Right lobe of liver (tissue), 6 donors: ENCODE measurements around the gene PRKAR1A. TPM values are rescaled to one million over a fixed set of nuclear protein-coding genes. Genes with fewer than 3 reads are reported as not detected.
A peak's percentile ranks its signal among the peaks of the same experiment; 100 is the strongest.

Experiments used
- ATAC-seq, 4 donors: fragments of 200-7000 bp; cut with Tn5 transposase; one replicate each; pipeline ENCODE4 v1.9.1; 2020; ENCODE audit warnings: mild to moderate bottlenecking in 4 of 4, moderate library complexity in 4 of 4
- DNase-seq, 3 donors: peaks; one replicate each; pipeline ENCODE4 v3.0.0-alpha.2; 2020
- H3K27ac ChIP-seq, 3 donors: fragments of 200-600 bp; one replicate each; pipeline ENCODE4 v1.8.0; 2022
- H3K27me3 ChIP-seq, 2 donors: fragments of 200-600 bp; one replicate each; pipeline ENCODE4 v1.8.0; 2022
- H3K36me3 ChIP-seq, 4 donors: fragments of 200-600 bp; sonication (generic) in 1 of 4; one replicate each; pipeline versions ENCODE4 v1.5.1 to v1.8.0; 2017 to 2022; ENCODE audit warnings: control low read depth in 1 of 4
- H3K4me1 ChIP-seq, 4 donors: fragments of 200-600 bp; sonication (generic) in 1 of 4; one replicate each; pipeline versions ENCODE4 v1.5.1 to v1.8.0; 2017 to 2022; ENCODE audit warnings: control low read depth in 1 of 4
- H3K4me3 ChIP-seq, 3 donors: fragments of 200-600 bp; one replicate each; pipeline ENCODE4 v1.8.0; 2022
- H3K9me3 ChIP-seq, 4 donors: fragments of 200-600 bp; sonication (generic) in 1 of 4; one replicate each; pipeline versions ENCODE4 v1.5.1 to v1.8.0; 2017 to 2022; ENCODE audit warnings: control low read depth in 1 of 4
- CTCF ChIP-seq, 4 donors: fragments of 200-600 bp in 3 of 4; fragments of 450-650 bp in 1 of 4; IDR thresholded peaks; one replicate each; pipeline versions ENCODE4 v1.5.1 to v1.8.0; 2016 to 2022; ENCODE audit warnings: antibody characterized with exemption in 4 of 4, mild to moderate bottlenecking in 2 of 4
- POLR2A ChIP-seq: fragments of 450-650 bp; IDR thresholded peaks from one replicate; pipeline ENCODE4 v1.6.1; 2017; ENCODE audit warnings: antibody characterized with exemption, mild to moderate bottlenecking
- WGBS: methylation state at CpG from one replicate; pipeline ENCODE4 v1.1.6; 2018; ENCODE audit warnings: low coverage, low lambda C conversion rate; ENCODE audit not compliant: insufficient coverage; ENCODE audit errors: missing lambda C conversion rate; 5-methylcytosine and 5-hydroxymethylcytosine counted together
- intact Hi-C, 2 donors: fragments of 100-400 bp; cut with DNase I; formaldehyde crosslinking; loops; one replicate each; pipeline versions ENCODE4 v1.11.2 to v1.14.1; 2022
- total RNA-seq, 6 experiments: library from RNA; depleted of rRNA in 2 of 6; stranded (reverse); fragments of >200 nt in 2 of 6; fragmentation: NEBNext Ultra II Directional in 3 of 6; extraction: Animal tissue kit (Norgen Biotek cat#: 25700) in 3 of 6; gene quantifications; one replicate each; pipeline versions ENCODE4 v1.1.0 to v1.2.4, GENCODE V29; 2016 to 2023
- donor health status: DM: no; HTN: yes; CAD: no.
- donor health status: DM: no; HTN: no; CAD: no.
- donor health status: DM: no; HTN: no; CAD: no.
- donor health status: DM: no; HTN: yes; CAD: no.
- donor health status: DM: no; HTN: yes; CAD: no.

Gene PRKAR1A
- total RNA-seq, 6 experiments from 2014 or later: 109 to 172 (median 136) TPM

- WGBS: 13% methylated on average over 5 of the region's 5 CpGs
- H3K27ac ChIP-seq: peak overlapping the region in 2 of 3 donors; percentile 54 to 89
These were observed 83.3 kb downstream of the PRKAR1A start for GRCh38 chr17:68595496-68595895.

GRCh38 chr17:68595986-68596385 lies 83.8 kb downstream of the PRKAR1A start:
- 25% methylated on average over 2 of the region's 2 CpGs for WGBS
- Histone ChIP-seq H3K36me3 (no peaks in the 10 kb centered on the region), H3K4me3 (peak overlapping the region in 2 of 3 donors; percentile 5 to 7), H3K4me1 (peaks cover 0 to 47% (median 24%) of the 10 kb centered on the region in 4 donors), H3K9me3 (no peaks in the 10 kb centered on the region), H3K27ac (peak overlapping the region; percentile 34 to 89 (median 54)), H3K27me3 (no peaks in the 10 kb centered on the region)
- intact Hi-C loops: no loop called here
- ATAC-seq: no peak
- DNase-seq: no peak
- TF ChIP-seq CTCF (IDR thresholded peaks at IDR 0.05) (no peak), POLR2A (no peak)

More at GRCh38 chr17:68595496-68595895, 83.3 kb downstream of the PRKAR1A start:
- intact Hi-C loops: no loop called here
- TF ChIP-seq CTCF (IDR thresholded peaks at IDR 0.05) (no peak), POLR2A (no peak)
- Histone ChIP-seq H3K4me3 (peak overlapping the region in 1 of 3 donors; percentile 5), H3K36me3 (no peaks in the 10 kb centered on the region), H3K9me3 (no peaks in the 10 kb centered on the region), H3K4me1 (peaks cover 0 to 47% (median 24%) of the 10 kb centered on the region in 4 donors), H3K27me3 (no peaks in the 10 kb centered on the region)
- ATAC-seq: peak; percentile 17 to 61 (median 34)
- DNase-seq: peak in 1 of 3 donors; percentile 81

GRCh38 chr17:68596411-68596945 lies 84.2 kb downstream of the PRKAR1A start:
- WGBS: 20% methylated on average over 4 of the region's 5 CpGs
- peak in 1 of 4 donors; percentile 16 for ATAC-seq

GRCh38 chr17:68598074-68598473 lies 85.8 kb downstream of the PRKAR1A start:
- peak overlapping the region; percentile 84 to 95 (median 89) for H3K27ac ChIP-seq
- DNase-seq (no peak), ATAC-seq (peak in 1 of 4 donors; percentile 1)
- no peaks in the 10 kb centered on the region for H3K9me3 ChIP-seq
- H3K4me3 ChIP-seq: peak overlapping the region; percentile 68 to 89 (median 71)
- H3K36me3 ChIP-seq: no peaks in the 10 kb centered on the region
- H3K27me3 ChIP-seq: no peaks in the 10 kb centered on the region
- intact Hi-C loops: no loop called here
- no peak for TF ChIP-seq CTCF (IDR thresholded peaks at IDR 0.05)
- TF ChIP-seq POLR2A: no peak
- peaks cover 0 to 49% (median 25%) of the 10 kb centered on the region in 4 donors for H3K4me1 ChIP-seq
- 39% methylated on average over 4 of the region's 4 CpGs for WGBS

More at GRCh38 chr17:68596411-68596945, 84.2 kb downstream of the PRKAR1A start:
- intact Hi-C loops: no loop called here
- Histone ChIP-seq H3K27ac (peak overlapping the region; percentile 34 to 89 (median 54)), H3K4me3 (peak overlapping the region in 1 of 3 donors; percentile 7), H3K4me1 (peaks cover 0 to 47% (median 25%) of the 10 kb centered on the region in 4 donors), H3K9me3 (no peaks in the 10 kb centered on the region), H3K36me3 (no peaks in the 10 kb centered on the region), H3K27me3 (no peaks in the 10 kb centered on the region)
- TF ChIP-seq CTCF (IDR thresholded peaks at IDR 0.05): no peak
- TF ChIP-seq POLR2A: no peak
- no peak for DNase-seq
